GM06990 (cell line): ENCODE results near the gene CNOT2.

Experiments
- DNase-seq: peaks from one replicate; pipeline ENCODE4 v3.0.0-alpha.2; 2011; ENCODE audit not compliant: insufficient read length; ENCODE audit errors: extremely low read depth
- H3K27me3 ChIP-seq: replicated peaks from 2 replicates; pipeline ENCODE4 v1.6.0; 2011; ENCODE audit warnings: low read length; ENCODE audit not compliant: control insufficient read depth, insufficient read depth
- H3K36me3 ChIP-seq: 2 replicates; pipeline ENCODE4 v1.5.1; 2011; ENCODE audit warnings: low read length; ENCODE audit not compliant: control insufficient read depth, insufficient read depth
- H3K4me3 ChIP-seq: replicated peaks from 2 replicates; pipeline ENCODE4 v1.5.1; 2011; ENCODE audit warnings: low read depth, mild to moderate bottlenecking, control low read depth, low read length
- CTCF ChIP-seq: IDR thresholded peaks from 2 replicates; pipeline ENCODE4 v1.5.1; 2011; ENCODE audit warnings: low read length, control low read depth, mild to moderate bottlenecking, inconsistent platforms; ENCODE audit not compliant: insufficient read depth, poor library complexity, severe bottlenecking

CNOT2 gene

GRCh38 chr12:70365648-70366518, 122.7 kb downstream of the CNOT2 start, which contains the start of gene KCNMB4:
Gene KCNMB4 (plus strand): TSS chr12:70366290. CDS start chr12:70366735, 445 bp downstream.
- Histone ChIP-seq H3K36me3 (no peaks in the 10 kb centered on the region), H3K4me3 (peak within 1 kb of the TSS; percentile 72), H3K27me3 (no peaks in the 10 kb centered on the region)
- no peak for TF ChIP-seq CTCF
- DNase-seq: peak; percentile 74

GRCh38 chr12:70366581-70367257, 123.5 kb downstream of the CNOT2 start:
- no peaks in the 10 kb centered on the region for H3K36me3 ChIP-seq
- peak overlapping the region; percentile 72 for H3K4me3 ChIP-seq
- DNase-seq: peak; percentile 67
- no peaks in the 10 kb centered on the region for H3K27me3 ChIP-seq
- peak; percentile 1 for TF ChIP-seq CTCF

GRCh38 chr12:70367258-70368141, 124.3 kb downstream of the CNOT2 start:
- H3K4me3 ChIP-seq: peak overlapping the region; percentile 72
- H3K36me3 ChIP-seq: no peaks in the 10 kb centered on the region
- DNase-seq: no peak
- TF ChIP-seq CTCF: no peak
- no peaks in the 10 kb centered on the region for H3K27me3 ChIP-seq

- H3K27me3 ChIP-seq: no peaks in the 10 kb centered on the region
- no peak for TF ChIP-seq CTCF
- no peak for DNase-seq
- no peak overlapping the region for H3K4me3 ChIP-seq
- H3K36me3 ChIP-seq: no peaks in the 10 kb centered on the region
Observed at GRCh38 chr12:70372881-70373280, 129.6 kb downstream of the CNOT2 start.

GRCh38 chr12:70379846-70380245, 136.6 kb downstream of the CNOT2 start:
- TF ChIP-seq CTCF: no peak
- no peak for DNase-seq
- Histone ChIP-seq H3K36me3 (no peaks in the 10 kb centered on the region), H3K4me3 (no peak overlapping the region), H3K27me3 (no peaks in the 10 kb centered on the region)
